Endothelial cell of umbilical vein (primary cell): ENCODE measurements around the gene PKHD1. TPM values are rescaled to one million over a fixed set of nuclear protein-coding genes. Genes with fewer than 3 reads are reported as not detected.

ENCODE experiments used
- BruUV-seq: library from RNA; stranded (reverse); fragments of 400-500 nt; replicated peaks from 2 replicates; lab custom pipeline; 2021; lab: Mats Ljungman, UMichigan
- CTCF ChIA-PET: fragments of 300-600, 350-600 bp; sonication (Branson Sonifier 250); formaldehyde crosslinking; loops from one replicate; lab custom pipeline; 2021; ENCODE audit warnings: antibody characterized with exemption, inconsistent platforms; lab: Charles Lee
- POLR2A ChIA-PET: fragments of 300-600, 350-600 bp; sonication (Branson Sonifier 250); formaldehyde crosslinking; loops from one replicate; lab custom pipeline; 2021; ENCODE audit warnings: antibody characterized with exemption, inconsistent platforms; lab: Charles Lee
- DNase-seq: peaks from one replicate; pipeline ENCODE4 v3.0.0-alpha.2; 2011; ENCODE audit warnings: low read depth, low spot score
- FAIRE-seq: peaks from 2 replicates; lab custom pipeline; 2011; peaks lifted over from hg19 to GRCh38; lab: Jason Lieb, UNC
- H2AFZ ChIP-seq: 2 replicates; pipeline ENCODE4 v1.6.0; 2012; ENCODE audit warnings: low read depth, low read length, control low read depth, inconsistent platforms
- H3K27ac ChIP-seq: 2 replicates; pipeline ENCODE4 v1.5.1; 2011; ENCODE audit warnings: low read depth, mild to moderate bottlenecking, control low read depth, low read length, moderate library complexity; ENCODE audit not compliant: insufficient read depth
- H3K27me3 ChIP-seq, 2 experiments: 2 replicates each; pipeline versions ENCODE4 v1.6.0 to v1.6.1; 2011; ENCODE audit warnings: low read length in 2 of 2, mixed read lengths in 1 of 2; ENCODE audit not compliant: control insufficient read depth in 2 of 2, insufficient read depth in 2 of 2
- H3K36me3 ChIP-seq, 2 experiments: 2 replicates in 1 of 2; 3 replicates in 1 of 2; pipeline ENCODE4 v1.5.1; 2011; ENCODE audit warnings: low read length in 2 of 2, mild to moderate bottlenecking in 1 of 2, moderate library complexity in 1 of 2; ENCODE audit not compliant: control insufficient read depth in 2 of 2, insufficient read depth in 2 of 2; ENCODE audit errors: extremely low read depth in 1 of 2
- H3K4me1 ChIP-seq: 3 replicates; pipeline ENCODE4 v1.5.1; 2011; ENCODE audit warnings: mild to moderate bottlenecking, low read length; ENCODE audit not compliant: control insufficient read depth, insufficient read depth; ENCODE audit errors: extremely low read depth
- H3K4me2 ChIP-seq: 2 replicates; pipeline ENCODE4 v1.6.1; 2011; ENCODE audit warnings: low read length, control low read depth, mixed read lengths; ENCODE audit not compliant: insufficient read depth
- H3K4me3 ChIP-seq, 3 experiments: fragments of 200-600 bp in 1 of 3; sonication (generic), shearing (Covaris generic) in 1 of 3; replicated peaks in 1 of 3; 2 replicates each; pipeline ENCODE4 v1.5.1; 2011 to 2016; ENCODE audit warnings: control low read depth in 3 of 3, low read length in 3 of 3, mild to moderate bottlenecking in 2 of 3, inconsistent platforms in 1 of 3, low read depth in 1 of 3, moderate library complexity in 1 of 3; ENCODE audit not compliant: insufficient read depth in 1 of 3
- H3K79me2 ChIP-seq: 2 replicates; pipeline ENCODE4 v1.6.0; 2012; ENCODE audit warnings: low read length, inconsistent platforms; ENCODE audit not compliant: control insufficient read depth, insufficient read depth
- H3K9ac ChIP-seq: replicated peaks from 2 replicates; pipeline ENCODE3; 2011; ENCODE audit warnings: low read length, control low read depth; ENCODE audit not compliant: insufficient read depth; ENCODE audit errors: extremely low read depth
- H3K9me1 ChIP-seq: replicated peaks from 3 replicates; pipeline ENCODE4 v1.6.0; 2011; ENCODE audit warnings: mild to moderate bottlenecking, low read length; ENCODE audit not compliant: control insufficient read depth, insufficient read depth; ENCODE audit errors: extremely low read depth
- H3K9me3 ChIP-seq: replicated peaks from 2 replicates; pipeline ENCODE4 v1.5.1; 2012; ENCODE audit warnings: low read length, inconsistent platforms; ENCODE audit not compliant: control insufficient read depth, insufficient read depth
- H4K20me1 ChIP-seq: replicated peaks from 2 replicates; pipeline ENCODE3; 2011; ENCODE audit warnings: mild to moderate bottlenecking, low read length; ENCODE audit not compliant: control insufficient read depth, insufficient read depth; ENCODE audit errors: extremely low read depth
- CTCF ChIP-seq, 2 donors: IDR thresholded peaks; 1 replicate in 1 of 2; 2 replicates in 1 of 2; pipeline ENCODE4 v1.5.1; 2011; ENCODE audit warnings: low read length in 2 of 2, mild to moderate bottlenecking in 2 of 2, moderate library complexity in 2 of 2, control low read depth in 1 of 2, inconsistent platforms in 1 of 2, low read depth in 1 of 2; ENCODE audit not compliant: insufficient read depth in 1 of 2; ENCODE audit errors: extremely low read depth in 1 of 2
- EZH2 ChIP-seq: IDR thresholded peaks from 2 replicates; pipeline ENCODE4 v1.6.1; 2012; ENCODE audit warnings: borderline replicate concordance, low read depth, mild to moderate bottlenecking, moderate library complexity, low read length, inconsistent platforms; ENCODE audit not compliant: severe bottlenecking
- FOS ChIP-seq: IDR thresholded peaks from 2 replicates; pipeline ENCODE4 v1.6.1; 2011; ENCODE audit warnings: mild to moderate bottlenecking, low read length, moderate library complexity, borderline replicate concordance; ENCODE audit not compliant: insufficient read depth
- GATA2 ChIP-seq: IDR thresholded peaks from 2 replicates; pipeline ENCODE4 v1.7.0; 2011; ENCODE audit warnings: low read depth, mild to moderate bottlenecking, moderate library complexity, mixed read lengths, low read length; ENCODE audit not compliant: insufficient read length, insufficient read depth
- JUN ChIP-seq: IDR thresholded peaks from 2 replicates; pipeline ENCODE4 v1.6.1; 2011; ENCODE audit warnings: borderline replicate concordance, low read depth; ENCODE audit not compliant: insufficient read length, insufficient read depth
- MAX ChIP-seq: IDR thresholded peaks from 2 replicates; pipeline ENCODE4 v1.6.1; 2011; ENCODE audit not compliant: insufficient read depth, insufficient read length
- MYC ChIP-seq: IDR thresholded peaks from one replicate; pipeline ENCODE4 v1.6.1; 2011; ENCODE audit warnings: mild to moderate bottlenecking, low read depth, low read length
- POLR2A ChIP-seq: IDR thresholded peaks from 2 replicates; pipeline ENCODE4 v1.6.1; 2012; ENCODE audit warnings: low read depth, mild to moderate bottlenecking, control low read depth, low read length
- POLR2AphosphoS5 ChIP-seq: IDR thresholded peaks from 2 replicates; pipeline ENCODE4 v1.6.1; 2012; ENCODE audit warnings: low read depth, mild to moderate bottlenecking, control low read depth, low read length, moderate library complexity; ENCODE audit not compliant: insufficient read depth
- dilution Hi-C: fragments of 300-500 bp; cut with MboI; formaldehyde crosslinking; loops from one replicate; pipeline ENCODE4 v1.15.0; 2019; ENCODE audit warnings: low sequenced_read_pairs; ENCODE audit not compliant: extremely low pct_ligation_motif_present
- intact Hi-C: fragments of 100-400 bp; cut with micrococcal nuclease; formaldehyde crosslinking; loops from one replicate; pipeline ENCODE4 v1.10.0; 2022
- polyA plus RNA-seq, 4 experiments: library from polyadenylated mRNA; depleted of rRNA in 3 of 4; stranded (reverse) in 3 of 4; unstranded in 1 of 4; fragments of >200 nt; gene quantifications; 2 replicates each; pipeline versions ENCODE4 v1.2.1 to v1.2.3, GENCODE V29; 2011 to 2012; ENCODE audit warnings: missing spikeins in 1 of 4
- total RNA-seq: library from RNA; stranded (reverse); gene quantifications from 2 replicates; pipeline ENCODE4 v1.2.3, GENCODE V29; 2021

The PKHD1 gene
- total and polyA plus RNA-seq, 2 donors (not counting 3 experiments of a cell fraction or from before 2014, with no cell fraction given): not detected

- no peaks in the 10 kb centered on the region for H3K79me2 ChIP-seq
- no peaks in the 10 kb centered on the region for H4K20me1 ChIP-seq
- no peak for TF ChIP-seq POLR2AphosphoS5
- TF ChIP-seq GATA2: no peak
- TF ChIP-seq MAX: no peak
- TF ChIP-seq MYC: no peak
- no peak for TF ChIP-seq POLR2A
- no peak for TF ChIP-seq CTCF (IDR thresholded peaks at IDR 0.05; ENCODE audit: extremely low read depth in 1 of 2, insufficient read depth in 1 of 2, low read depth in 1 of 2, low read length in 2 of 2)
- TF ChIP-seq EZH2: no peak
- no peak for TF ChIP-seq JUN
- TF ChIP-seq FOS: no peak
- no peak overlapping the region for H3K4me2 ChIP-seq
- H3K4me3 ChIP-seq: no peak overlapping the region
- ChIA-PET CTCF (no interaction called here), POLR2A (no interaction called here)
- dilution Hi-C loops: no loop called here
- no peak overlapping the region for H3K27ac ChIP-seq
- FAIRE-seq (no peak), DNase-seq (no peak)
- H3K9me3 ChIP-seq: no peaks in the 10 kb centered on the region
- no peak overlapping the region for H3K9ac ChIP-seq
- no peaks in the 10 kb centered on the region for H3K27me3 ChIP-seq
- no peaks in the 10 kb centered on the region for H3K4me1 ChIP-seq
- no TSS peak for BruUV-seq
- no peak overlapping the region for H2AFZ ChIP-seq
- H3K36me3 ChIP-seq: no peaks in the 10 kb centered on the region
- intact Hi-C loops: no loop called here
- no peaks in the 10 kb centered on the region for H3K9me1 ChIP-seq
Measured at GRCh38 chr6:51892339-51892738, 195.1 kb downstream of the PKHD1 start.
